ENCODE data around the gene CATSPER4.
"Not testable (repeated sequence)": the region's sequence is repeated elsewhere in the genome, so short reads cannot be mapped to it uniquely, and the experiment has no call there.

Gene CATSPER4

GRCh38 chr1:26197301-26197700 is 6.9 kb downstream of the CATSPER4 start:
- DNase-seq = no peak

GRCh38 chr1:26197813-26198212 is 7.4 kb downstream of the CATSPER4 start:
- DNase-seq = no peak

- DNase-seq = no peak
Observed at GRCh38 chr1:26200413-26200812, 10.0 kb downstream of the CATSPER4 start.

DNA sequence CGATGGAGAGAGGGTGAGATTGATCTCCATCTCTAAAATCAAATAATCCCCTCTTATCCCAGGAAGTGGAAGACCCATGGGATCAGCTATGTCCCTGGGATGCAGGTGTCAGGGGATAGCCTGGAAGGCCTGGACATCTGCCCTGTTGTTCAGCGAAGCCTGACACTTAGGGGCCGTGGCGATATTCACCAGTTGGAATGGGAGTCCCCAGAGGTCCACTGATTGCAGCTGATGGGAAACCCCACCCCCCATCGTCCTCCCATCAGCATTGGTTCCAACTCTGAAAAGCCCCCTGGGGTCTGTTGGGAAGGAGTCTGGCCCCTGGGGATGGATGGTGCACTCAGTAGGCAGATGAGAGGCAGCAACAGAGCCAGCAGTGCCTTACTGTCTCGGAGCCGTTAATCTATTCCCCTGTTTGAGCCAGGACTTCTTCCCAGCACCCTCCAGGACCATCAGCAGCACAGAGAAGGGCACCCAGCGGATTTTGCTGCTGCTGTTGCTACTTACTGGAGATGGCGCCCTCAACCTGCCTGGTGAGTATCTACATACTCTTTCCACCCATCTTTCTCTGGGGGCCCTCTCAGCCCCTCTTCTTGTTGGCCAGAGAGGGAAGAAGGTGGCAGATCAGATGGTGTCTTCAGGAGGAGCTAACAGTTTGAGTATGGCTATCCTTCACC is 13.4 kb downstream of the CATSPER4 start:
- no peak for DNase-seq

GRCh38 chr1:26210147-26210870 is 19.9 kb downstream of the CATSPER4 start:
- no peak for DNase-seq

- no peak for DNase-seq
Observed at GRCh38 chr1:26212726-26213125, 22.3 kb downstream of the CATSPER4 start.

GRCh38 chr1:26213335-26213905 is 23.0 kb downstream of the CATSPER4 start:
- DNase-seq = no peak

GRCh38 chr1:26215246-26215645 is 24.8 kb downstream of the CATSPER4 start:
- DNase-seq = no peak

DNA sequence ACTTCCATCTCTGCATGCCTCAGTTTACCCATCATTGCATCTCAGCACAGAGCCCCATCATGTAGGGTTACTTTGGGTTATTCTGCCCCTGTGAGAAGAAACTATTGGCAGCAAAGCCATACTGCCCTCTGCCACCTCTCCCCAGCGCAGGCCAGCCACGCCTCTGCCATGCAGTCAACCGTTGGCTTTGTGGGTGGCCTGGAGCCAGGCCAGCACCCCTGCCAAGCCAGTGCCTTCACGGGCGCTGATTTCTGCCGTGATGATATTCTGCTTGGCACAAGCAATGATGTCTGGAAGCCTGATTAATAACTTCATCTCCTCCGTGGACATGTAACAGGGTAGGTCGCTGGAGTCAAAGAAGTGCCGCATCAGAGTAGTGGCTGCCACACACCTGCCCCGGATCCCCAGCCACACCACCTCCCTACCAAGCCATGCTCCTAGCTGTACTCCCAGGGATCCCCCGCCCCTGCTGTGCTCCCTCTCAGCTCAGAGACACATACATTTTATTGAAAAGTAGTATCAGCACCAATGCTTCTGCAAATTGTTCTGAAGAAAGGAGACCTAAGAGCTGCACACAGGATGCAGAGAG is 28.6 kb downstream of the CATSPER4 start:
- peak in 1 of 2 experiments; percentile 25 for DNase-seq

DNA sequence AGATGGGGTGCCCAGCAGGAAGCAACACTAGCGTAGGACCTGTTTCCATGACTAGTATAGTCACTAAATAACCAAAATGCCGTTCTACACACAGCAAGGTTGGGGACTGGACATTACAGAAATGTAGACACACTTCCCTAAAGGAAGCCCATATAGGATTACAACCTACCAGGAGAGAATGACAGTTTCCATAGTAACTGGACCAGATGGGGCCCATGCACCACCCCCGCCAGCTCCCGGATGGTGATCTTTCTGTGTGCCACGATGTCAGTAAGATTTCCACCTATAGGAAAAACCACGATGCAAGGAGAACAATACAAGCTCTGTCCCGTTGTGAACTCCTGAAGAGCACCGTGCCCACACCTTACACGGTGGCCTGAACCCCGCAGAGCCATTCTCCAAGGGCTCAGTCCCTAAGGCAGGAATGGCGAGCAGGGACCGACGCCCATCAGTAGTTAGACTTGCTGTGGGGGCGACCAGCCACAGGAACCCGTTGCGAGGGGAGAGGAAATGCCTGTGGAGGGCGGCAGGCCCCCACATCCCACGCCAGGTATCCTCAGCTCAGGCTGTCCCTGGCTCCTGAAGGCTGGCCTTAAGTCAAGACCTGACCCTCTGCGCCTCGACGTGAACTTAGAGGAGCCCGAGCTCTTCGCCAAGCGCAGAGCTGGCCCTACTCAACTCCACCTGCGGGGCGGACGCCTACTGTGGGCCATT is 30.0 kb downstream of the CATSPER4 start:
- DNase-seq = no peak

DNA sequence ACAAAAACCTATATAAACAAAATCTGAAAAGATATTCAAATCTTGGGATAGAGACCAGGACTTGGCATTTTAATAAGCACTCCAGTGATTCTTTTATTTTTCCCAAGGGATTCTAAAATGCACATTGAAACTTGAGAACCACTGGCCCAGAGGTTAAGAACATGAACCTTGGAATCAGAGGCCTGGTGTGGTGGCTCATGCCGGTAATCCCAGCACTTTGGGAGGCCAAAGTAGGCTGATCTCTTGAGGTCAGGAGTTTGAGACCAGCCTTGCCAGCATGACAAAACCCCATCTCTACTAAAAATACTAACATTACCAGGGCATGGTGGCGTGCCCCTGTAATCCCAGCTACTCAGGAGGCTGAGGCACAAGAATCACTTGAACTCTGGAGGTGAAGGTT is 30.7 kb downstream of the CATSPER4 start:
- DNase-seq = no peak

- DNase-seq = no peak
Observed at GRCh38 chr1:26224606-26225005, 34.2 kb downstream of the CATSPER4 start.

GRCh38 chr1:26225033-26225831 is 34.8 kb downstream of the CATSPER4 start:
- DNase-seq = no peak

DNA sequence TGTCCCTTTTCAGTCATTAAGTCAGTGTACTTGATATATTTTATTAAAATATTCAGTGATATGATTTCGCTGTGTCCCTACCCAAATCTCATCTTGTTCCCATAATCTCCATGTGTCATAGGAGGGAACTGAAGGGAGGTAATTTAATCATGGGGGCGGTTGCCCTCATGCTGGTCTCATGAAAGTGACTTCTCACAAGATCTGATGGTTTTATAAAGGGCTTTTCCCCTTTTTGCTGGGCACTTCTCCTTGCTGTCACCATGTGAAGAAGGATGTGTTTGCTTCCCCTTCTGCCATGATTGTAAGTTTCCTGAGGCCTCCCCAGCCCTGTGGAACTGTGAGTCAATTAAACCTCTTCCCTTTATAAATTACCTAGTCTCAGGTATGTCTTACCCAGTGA is 40.3 kb downstream of the CATSPER4 start:
- DNase-seq = not testable (repeated sequence)

- peak; percentile 93 to 94 for DNase-seq
Observed at GRCh38 chr1:26233903-26234643, 43.7 kb downstream of the CATSPER4 start, which contains the start of gene CEP85. TSS of gene CEP85 (plus strand) at chr1:26234200. CDS start at chr1:26239784, 5,584 bp downstream.

GRCh38 chr1:26234644-26235370 is 44.4 kb downstream of the CATSPER4 start:
- DNase-seq = peak in 1 of 2 experiments; percentile 22

GRCh38 chr1:26237230-26237966 is 47.0 kb downstream of the CATSPER4 start:
- no peak for DNase-seq

- no peak for DNase-seq
Observed at GRCh38 chr1:26239936-26240335, 49.5 kb downstream of the CATSPER4 start.

All from NCI-H2081 (cell line).